Measurements from ENCODE around the gene SLC30A7.

SLC30A7 gene

DNA sequence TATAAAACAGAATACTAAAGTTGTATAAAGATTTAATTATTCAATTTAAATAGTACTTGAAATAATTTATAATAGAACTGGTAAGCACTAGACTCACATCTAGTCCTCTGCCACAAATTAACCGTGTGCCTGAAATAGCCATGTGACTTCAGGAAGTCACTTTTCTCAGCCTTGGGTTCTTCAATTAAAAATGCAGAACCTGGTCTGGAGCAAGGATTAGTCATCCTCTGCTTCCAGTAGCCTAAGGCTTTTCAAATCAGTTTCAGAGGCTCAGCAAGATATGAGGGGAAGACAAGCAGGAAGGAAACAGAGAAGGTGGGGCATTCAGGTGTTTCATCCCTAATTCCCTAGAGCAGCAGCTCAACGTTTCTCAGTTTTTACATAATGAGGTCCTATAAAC is 106.7 kb downstream of the SLC30A7 start:
- Mint-ChIP-seq H3K9me3 (peaks cover 8% of the 10 kb centered on the region), H3K27ac (no peak overlapping the region), H3K36me3 (ENCODE audit: low read depth) (peaks cover 59% of the 10 kb centered on the region), H3K4me3 (no peak overlapping the region), H3K4me1 (peaks cover 55% of the 10 kb centered on the region), H3K27me3 (no peaks in the 10 kb centered on the region)
- DNase-seq (no peak), ATAC-seq (no peak)

DNA sequence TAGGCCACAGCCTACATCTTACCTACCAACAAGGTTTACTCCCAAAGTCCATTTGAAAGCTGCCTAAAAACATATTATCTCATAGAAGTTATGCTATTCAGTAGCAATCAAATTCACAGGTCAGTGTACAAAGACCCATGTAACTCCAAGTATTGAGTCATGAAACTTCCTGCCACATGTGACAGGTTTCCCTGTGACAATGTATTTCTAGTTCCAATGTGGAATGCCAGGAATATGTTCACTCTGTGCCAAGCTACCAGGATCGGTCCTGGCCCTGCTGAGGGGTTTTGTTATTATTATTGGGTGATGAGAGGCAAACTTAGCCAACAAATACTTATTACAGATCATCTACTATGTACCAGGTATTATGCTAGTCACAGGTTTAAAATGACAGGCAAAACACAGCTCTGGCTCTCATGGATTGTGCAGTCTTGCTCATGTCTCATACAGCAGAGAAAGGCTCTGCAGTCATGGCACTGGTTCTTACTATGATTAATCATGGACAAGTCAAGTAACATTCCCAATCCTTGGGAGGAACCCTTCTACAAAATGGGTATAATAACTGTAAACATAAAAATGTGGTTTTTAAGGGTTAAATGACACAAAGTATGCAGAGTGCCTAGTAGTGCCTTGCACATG is 107.2 kb downstream of the SLC30A7 start:
- Mint-ChIP-seq H3K36me3 (ENCODE audit: low read depth) (peaks cover 58% of the 10 kb centered on the region), H3K4me1 (peaks cover 54% of the 10 kb centered on the region), H3K4me3 (no peak overlapping the region), H3K9me3 (peaks cover 8% of the 10 kb centered on the region), H3K27me3 (no peaks in the 10 kb centered on the region), H3K27ac (no peak overlapping the region)
- no peak for DNase-seq
- ATAC-seq: no peak

DNA sequence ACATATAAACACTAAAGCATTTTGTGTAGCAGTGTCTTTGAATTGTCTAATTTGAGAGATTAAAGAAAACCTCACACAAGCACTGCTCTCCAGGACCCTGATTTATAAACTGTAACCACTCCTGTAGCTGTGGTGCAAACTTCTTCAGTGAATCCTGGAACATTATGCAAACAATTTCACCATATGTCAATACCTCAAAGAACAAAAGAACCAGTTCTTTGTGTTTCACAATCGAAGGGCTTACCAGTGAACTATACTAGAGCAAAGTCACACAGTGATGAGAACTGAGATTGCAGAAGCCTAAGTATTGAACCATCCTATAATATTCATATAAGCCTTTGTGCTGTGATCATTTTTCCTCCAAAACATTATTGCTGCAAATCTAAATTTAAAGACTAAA is 108.2 kb downstream of the SLC30A7 start:
- peaks cover 56% of the 10 kb centered on the region for H3K4me1 Mint-ChIP-seq
- ATAC-seq (no peak), DNase-seq (no peak)
- peaks cover 61% of the 10 kb centered on the region for H3K36me3 Mint-ChIP-seq (ENCODE audit: low read depth)
- H3K27ac Mint-ChIP-seq: no peak overlapping the region
- H3K27me3 Mint-ChIP-seq: no peaks in the 10 kb centered on the region
- no peak overlapping the region for H3K4me3 Mint-ChIP-seq
- peaks cover 8% of the 10 kb centered on the region for H3K9me3 Mint-ChIP-seq

DNA sequence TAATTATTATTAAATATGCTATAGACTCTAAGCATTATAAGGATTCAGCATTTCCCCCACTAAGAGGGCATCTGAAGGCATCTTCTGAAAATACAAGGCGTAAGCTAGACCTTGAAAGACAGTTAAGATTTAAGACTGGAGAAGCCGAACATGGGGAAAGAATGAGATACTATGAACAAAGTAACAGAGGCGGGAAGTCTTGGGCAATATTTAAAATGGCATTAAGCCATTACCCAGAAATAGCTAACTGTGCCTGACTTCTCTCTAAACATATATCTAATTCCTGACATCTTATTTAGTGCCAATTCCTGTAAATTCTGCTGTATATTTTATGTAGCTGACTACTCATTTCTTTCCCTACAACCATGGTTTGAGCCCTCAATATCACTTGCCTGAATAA is 108.8 kb downstream of the SLC30A7 start:
- no peak for ATAC-seq
- no peaks in the 10 kb centered on the region for H3K27me3 Mint-ChIP-seq
- H3K36me3 Mint-ChIP-seq (ENCODE audit: low read depth): peaks cover 63% of the 10 kb centered on the region
- H3K4me3 Mint-ChIP-seq: no peak overlapping the region
- peaks cover 8% of the 10 kb centered on the region for H3K9me3 Mint-ChIP-seq
- DNase-seq: no peak
- no peak overlapping the region for H3K27ac Mint-ChIP-seq
- peaks cover 56% of the 10 kb centered on the region for H3K4me1 Mint-ChIP-seq

DNA sequence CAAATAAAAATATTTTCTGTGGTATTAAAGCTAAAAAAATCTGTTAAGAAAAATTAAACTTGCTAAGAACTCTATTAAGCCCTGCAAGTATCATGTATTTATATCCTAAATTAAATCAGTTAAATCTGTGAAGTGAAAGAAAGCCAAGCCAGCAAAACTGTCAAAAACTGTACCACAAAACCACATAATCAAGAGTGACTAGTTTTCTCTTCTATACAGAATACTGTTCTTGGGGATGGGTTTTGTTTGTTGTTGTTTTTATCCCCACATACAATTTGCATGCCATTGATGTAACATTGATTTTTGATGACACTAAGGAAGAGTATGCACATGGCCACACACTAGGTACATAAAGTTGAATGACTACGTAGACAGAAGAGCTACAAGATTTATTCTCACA is 109.3 kb downstream of the SLC30A7 start:
- ATAC-seq (no peak), DNase-seq (no peak)
- Mint-ChIP-seq H3K9me3 (peaks cover 8% of the 10 kb centered on the region), H3K27ac (no peak overlapping the region), H3K4me1 (peaks cover 56% of the 10 kb centered on the region), H3K27me3 (no peaks in the 10 kb centered on the region), H3K36me3 (ENCODE audit: low read depth) (peaks cover 64% of the 10 kb centered on the region), H3K4me3 (no peak overlapping the region)

DNA sequence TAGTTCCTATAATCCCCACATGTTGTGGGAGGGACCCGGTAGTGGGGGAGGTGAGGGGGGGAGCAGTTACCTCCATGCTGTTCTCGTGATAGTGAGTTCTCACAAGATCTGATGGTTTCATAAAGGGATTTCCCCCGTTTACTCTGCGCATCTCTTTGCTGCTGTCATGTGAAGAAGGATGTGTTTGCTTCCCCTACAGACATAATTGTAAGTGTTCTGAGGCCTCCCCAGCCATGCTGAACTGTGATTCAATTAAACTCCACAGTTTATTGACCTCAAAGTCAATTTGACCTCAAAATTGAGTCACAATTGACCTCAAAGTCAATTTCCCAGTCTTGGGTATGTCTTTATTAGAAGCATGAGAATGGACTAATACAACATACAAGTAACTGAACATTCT is 110.0 kb downstream of the SLC30A7 start:
- ATAC-seq: peak; percentile 53
- DNase-seq: no peak
- Mint-ChIP-seq H3K9me3 (peaks cover 8% of the 10 kb centered on the region), H3K4me1 (peaks cover 56% of the 10 kb centered on the region), H3K36me3 (ENCODE audit: low read depth) (peaks cover 63% of the 10 kb centered on the region), H3K27ac (peak overlapping the region; percentile 70), H3K4me3 (no peak overlapping the region), H3K27me3 (no peaks in the 10 kb centered on the region)

DNA sequence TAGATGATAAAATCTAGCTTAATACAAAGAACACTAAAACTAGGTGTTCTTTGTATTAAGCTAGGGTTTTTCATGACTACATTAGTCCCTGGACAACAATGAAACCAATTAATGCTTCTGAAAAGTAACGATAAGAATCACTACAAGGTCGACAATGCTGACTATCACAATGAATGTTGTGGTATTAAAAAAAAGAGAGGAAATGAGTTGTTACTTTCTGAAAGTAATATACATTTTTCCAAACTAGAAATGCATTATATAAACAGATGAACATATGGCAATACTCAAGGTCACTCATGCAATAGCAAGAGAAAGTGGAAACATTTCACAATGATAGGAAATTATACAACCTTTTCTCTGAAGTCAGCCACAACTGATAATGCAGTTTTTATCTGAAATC is 110.7 kb downstream of the SLC30A7 start:
- no peak for DNase-seq
- no peak overlapping the region for H3K4me3 Mint-ChIP-seq
- H3K27ac Mint-ChIP-seq: peak overlapping the region; percentile 70
- ATAC-seq: peak; percentile 29
- H3K9me3 Mint-ChIP-seq: peaks cover 8% of the 10 kb centered on the region
- H3K27me3 Mint-ChIP-seq: no peaks in the 10 kb centered on the region
- H3K36me3 Mint-ChIP-seq (ENCODE audit: low read depth): peaks cover 59% of the 10 kb centered on the region
- peaks cover 56% of the 10 kb centered on the region for H3K4me1 Mint-ChIP-seq

DNA sequence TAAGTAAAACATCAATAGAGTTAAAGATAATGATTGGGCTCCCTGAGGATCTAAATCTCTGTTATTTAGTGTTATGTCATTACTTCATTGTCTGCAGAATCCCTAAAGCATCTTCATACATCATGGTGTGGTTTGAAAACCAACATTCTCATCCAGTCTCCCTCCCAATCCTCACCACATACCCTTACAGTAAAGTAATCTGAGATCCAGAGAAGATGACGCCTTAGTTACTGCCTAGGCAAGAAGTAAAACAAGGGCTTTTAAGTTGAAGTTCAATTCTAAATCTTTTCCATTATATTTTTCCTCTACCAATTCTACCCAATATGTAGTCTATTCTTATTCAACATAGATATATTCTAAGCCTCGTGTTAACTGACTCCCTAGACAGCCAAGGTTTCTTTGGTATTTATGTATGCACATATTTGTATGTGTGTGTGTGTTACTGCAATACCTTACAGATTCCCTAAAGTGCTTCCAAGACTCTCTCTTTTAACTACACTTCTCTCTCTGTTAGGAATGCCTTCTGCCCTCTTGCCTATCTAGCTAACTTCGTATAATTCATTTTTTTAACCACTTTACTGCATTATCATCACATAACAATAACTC is 112.4 kb downstream of the SLC30A7 start:
- peaks cover 66% of the 10 kb centered on the region for H3K36me3 Mint-ChIP-seq (ENCODE audit: low read depth)
- no peaks in the 10 kb centered on the region for H3K27me3 Mint-ChIP-seq
- DNase-seq (no peak), ATAC-seq (no peak)
- H3K4me1 Mint-ChIP-seq: peaks cover 42% of the 10 kb centered on the region
- no peak overlapping the region for H3K4me3 Mint-ChIP-seq
- no peak overlapping the region for H3K27ac Mint-ChIP-seq
- peaks cover 8% of the 10 kb centered on the region for H3K9me3 Mint-ChIP-seq

DNA sequence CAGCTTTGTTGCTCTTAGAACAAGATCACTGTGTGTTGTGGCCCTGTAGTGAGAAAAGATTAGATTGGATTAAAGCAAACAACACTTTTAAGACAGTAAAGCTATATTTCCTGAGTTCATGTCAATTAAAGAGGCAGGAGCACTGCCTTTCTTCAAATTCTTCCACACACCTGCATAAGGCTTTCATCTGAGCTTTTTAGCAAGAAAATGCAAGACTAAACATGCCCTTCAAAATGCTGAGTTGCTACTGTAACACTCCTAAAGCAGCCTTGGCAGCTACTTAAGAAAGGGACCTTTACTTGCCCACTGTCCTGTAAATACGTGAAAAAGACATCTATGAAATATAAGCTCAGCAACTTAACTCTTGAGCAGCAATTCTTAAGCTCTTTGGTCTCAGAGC is 117.9 kb downstream of the SLC30A7 start:
- Mint-ChIP-seq H3K27ac (no peak overlapping the region), H3K36me3 (ENCODE audit: low read depth) (peaks cover 71% of the 10 kb centered on the region), H3K4me1 (peaks cover 8% of the 10 kb centered on the region), H3K27me3 (no peaks in the 10 kb centered on the region), H3K4me3 (no peak overlapping the region), H3K9me3 (no peaks in the 10 kb centered on the region)
- DNase-seq: no peak
- ATAC-seq: no peak

DNA sequence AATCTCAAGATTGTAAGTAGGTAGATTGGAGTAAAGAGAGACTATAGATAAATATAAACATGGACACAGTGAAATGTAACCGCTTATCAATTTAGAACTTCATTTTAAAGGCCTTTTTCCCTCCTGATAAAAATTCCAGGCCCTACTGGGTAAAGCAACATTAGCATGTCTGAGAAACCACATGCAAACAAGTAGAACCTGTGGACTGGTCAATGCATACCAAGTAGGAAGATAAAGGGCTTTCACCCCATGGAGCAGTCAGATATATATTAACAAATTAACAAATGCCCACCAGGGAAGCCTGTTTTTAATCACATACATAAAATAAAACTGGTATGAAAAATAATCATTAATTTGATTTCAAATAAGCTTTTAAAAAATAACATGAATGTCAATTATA is 121.6 kb downstream of the SLC30A7 start:
- Mint-ChIP-seq H3K4me1 (peaks cover 23% of the 10 kb centered on the region), H3K9me3 (no peaks in the 10 kb centered on the region), H3K36me3 (ENCODE audit: low read depth) (peaks cover 72% of the 10 kb centered on the region), H3K4me3 (no peak overlapping the region), H3K27me3 (no peaks in the 10 kb centered on the region), H3K27ac (no peak overlapping the region)
- no peak for DNase-seq
- ATAC-seq: no peak

DNA sequence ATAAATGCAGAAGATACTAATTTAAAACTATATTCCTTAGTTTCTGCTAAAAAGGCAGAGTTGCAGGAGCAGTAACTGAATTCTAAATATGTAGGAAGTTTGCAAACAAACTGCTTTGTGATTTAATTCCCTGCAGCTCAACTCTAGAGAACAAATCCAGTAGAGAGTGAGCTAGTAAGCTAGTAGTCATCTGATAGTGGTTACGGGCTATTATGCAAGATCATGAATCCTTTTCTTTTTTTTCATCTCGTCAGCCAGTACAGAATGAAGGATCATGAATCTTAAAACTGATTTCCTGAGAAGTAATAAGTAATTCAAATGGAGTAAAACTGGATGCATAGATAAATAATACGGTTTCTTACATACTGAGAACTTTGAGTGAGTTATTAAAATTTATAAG is 126.4 kb downstream of the SLC30A7 start:
- H3K27me3 Mint-ChIP-seq: no peaks in the 10 kb centered on the region
- peaks cover 51% of the 10 kb centered on the region for H3K4me1 Mint-ChIP-seq
- peaks cover 68% of the 10 kb centered on the region for H3K36me3 Mint-ChIP-seq (ENCODE audit: low read depth)
- no peaks in the 10 kb centered on the region for H3K9me3 Mint-ChIP-seq
- DNase-seq: no peak
- H3K4me3 Mint-ChIP-seq: no peak overlapping the region
- H3K27ac Mint-ChIP-seq: no peak overlapping the region
- ATAC-seq: no peak

DNA sequence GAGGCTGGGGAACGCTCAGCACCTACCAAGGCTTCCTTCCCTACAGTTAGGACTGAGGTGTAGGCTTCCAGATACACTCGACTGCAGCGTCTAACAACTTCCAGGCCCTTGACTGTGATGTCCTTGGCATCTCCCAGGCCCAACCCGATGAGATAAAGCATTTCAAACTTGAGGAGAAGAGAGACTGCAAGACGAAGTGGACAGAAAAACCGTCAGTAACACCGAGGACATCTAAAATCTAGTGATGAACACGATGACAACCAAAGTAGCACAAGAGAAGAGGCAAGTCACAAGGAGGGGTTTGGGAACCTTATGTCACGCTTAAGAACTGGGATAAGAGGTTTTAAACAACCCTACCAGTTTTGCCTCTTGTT is 129.4 kb downstream of the SLC30A7 start:
- H3K36me3 Mint-ChIP-seq (ENCODE audit: low read depth): peaks cover 71% of the 10 kb centered on the region

DNA sequence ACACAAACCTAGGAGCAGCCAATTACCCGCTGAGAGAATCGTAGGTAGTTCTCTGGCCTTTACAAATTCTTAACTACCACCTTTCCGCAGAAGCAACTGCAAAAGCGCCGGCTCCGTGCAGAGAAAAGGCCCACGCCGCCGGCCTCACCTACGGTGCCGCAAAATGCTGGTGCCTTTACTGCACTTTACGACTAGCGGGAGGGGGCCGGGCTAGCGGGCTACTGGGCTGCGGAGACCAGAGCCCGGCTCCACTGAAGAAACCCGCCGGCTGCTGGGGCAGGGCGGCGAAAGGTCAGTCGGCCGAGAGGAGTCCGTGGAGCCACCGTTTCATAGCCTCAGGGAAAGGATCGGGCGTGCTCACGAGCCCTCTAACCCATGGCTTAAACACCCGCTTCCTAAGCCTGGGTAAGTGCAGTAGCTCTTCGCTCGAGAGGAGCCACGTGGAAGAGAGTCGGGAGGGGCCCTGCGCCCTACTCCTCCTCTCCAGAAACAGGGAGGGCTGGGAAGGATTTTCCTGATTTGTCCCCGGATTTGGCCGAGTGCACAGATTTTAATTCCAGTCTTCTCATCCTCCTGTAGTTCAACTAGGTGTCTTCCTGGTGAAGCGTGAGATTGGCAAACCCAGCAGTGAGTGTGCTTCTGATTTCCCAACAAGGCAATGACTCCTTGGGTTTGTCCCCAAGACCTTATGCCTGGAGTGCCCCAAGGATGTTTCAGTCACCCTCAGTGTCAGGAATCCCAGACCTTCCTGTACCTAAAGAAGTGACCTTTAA is 130.0 kb downstream of the SLC30A7 start, which contains the start of gene DPH5:
Gene DPH5 (minus strand): TSS at position 128 of the 773 bp plus-strand sequence. CDS start 341 bp downstream, outside the sequence.
- Mint-ChIP-seq H3K27me3 (no peaks in the 10 kb centered on the region), H3K9me3 (no peaks in the 10 kb centered on the region), H3K4me1 (peaks cover 74% of the 10 kb centered on the region), H3K4me3 (peak within 1 kb of the TSS; percentile 100), H3K36me3 (ENCODE audit: low read depth) (peaks cover 68% of the 10 kb centered on the region), H3K27ac (peak within 1 kb of the TSS; percentile 99)
- peak; percentile 90 for DNase-seq
- ATAC-seq: peak; percentile 95

More for the DNA sequence above, 129.4 kb downstream of the SLC30A7 start:
- H3K9me3 Mint-ChIP-seq: no peaks in the 10 kb centered on the region
- ATAC-seq (peak; percentile 47), DNase-seq (peak; percentile 21)
- peak overlapping the region; percentile 99 for H3K27ac Mint-ChIP-seq
- H3K4me1 Mint-ChIP-seq: peaks cover 77% of the 10 kb centered on the region
- H3K27me3 Mint-ChIP-seq: no peaks in the 10 kb centered on the region
- peak overlapping the region; percentile 100 for H3K4me3 Mint-ChIP-seq

DNA sequence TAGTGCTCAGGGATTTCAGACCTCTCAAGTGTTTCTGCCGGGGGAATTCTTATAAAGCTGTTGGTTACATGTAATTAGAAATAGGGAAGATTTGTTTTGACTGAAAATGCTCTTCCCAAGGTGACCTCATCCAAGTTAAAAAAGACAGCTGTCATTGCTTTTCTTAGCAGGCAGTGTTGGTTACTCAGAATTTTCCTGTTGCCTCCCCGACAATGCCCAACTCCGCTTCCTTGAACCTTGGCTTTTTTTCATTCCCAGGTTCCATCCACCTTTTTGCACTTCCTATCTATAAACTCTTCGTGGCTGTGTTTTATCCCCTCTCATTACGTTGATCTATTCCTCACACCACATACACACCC is 130.5 kb downstream of the SLC30A7 start:
- ATAC-seq: no peak
- Mint-ChIP-seq H3K4me3 (peak overlapping the region; percentile 100), H3K9me3 (no peaks in the 10 kb centered on the region), H3K27ac (peak overlapping the region; percentile 99), H3K4me1 (peaks cover 76% of the 10 kb centered on the region), H3K36me3 (ENCODE audit: low read depth) (peaks cover 68% of the 10 kb centered on the region), H3K27me3 (no peaks in the 10 kb centered on the region)
- no peak for DNase-seq

DNA sequence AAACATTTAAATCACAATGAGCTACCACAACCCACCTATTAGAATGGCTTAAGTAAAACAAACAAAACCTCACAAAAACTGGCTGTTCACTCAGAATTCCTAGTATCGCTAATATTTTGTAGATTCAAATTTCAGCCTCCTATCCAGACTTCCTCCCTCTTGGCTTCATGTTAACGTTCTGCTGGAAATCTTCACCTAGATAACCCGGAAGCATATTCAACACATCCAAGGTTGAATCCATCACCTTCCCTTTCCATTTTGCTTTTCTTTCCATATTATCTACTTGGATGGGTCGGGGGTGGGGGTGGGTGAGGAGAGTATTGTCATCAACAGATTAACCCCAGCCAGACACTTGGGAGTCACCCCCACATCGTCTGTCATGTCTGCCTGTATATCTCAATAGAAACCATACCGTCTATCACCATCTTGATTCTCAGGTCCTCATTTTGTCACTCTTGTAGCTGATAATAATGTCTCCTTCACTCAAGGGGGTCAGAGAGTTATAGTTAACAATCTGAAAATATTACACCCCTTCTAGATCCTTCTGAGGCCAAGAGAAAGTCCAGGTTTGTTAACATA is 131.4 kb downstream of the SLC30A7 start:
- Mint-ChIP-seq H3K9me3 (no peaks in the 10 kb centered on the region), H3K4me1 (peaks cover 77% of the 10 kb centered on the region), H3K4me3 (peak overlapping the region; percentile 100), H3K27ac (peak overlapping the region; percentile 39), H3K36me3 (ENCODE audit: low read depth) (peaks cover 69% of the 10 kb centered on the region), H3K27me3 (no peaks in the 10 kb centered on the region)
- ATAC-seq: no peak
- no peak for DNase-seq

Data from activated naive CD8-positive, alpha-beta T cell treated with anti-CD3 and anti-CD28 coated beads, Interleukin-2, amount 50 U/mL, for 24 hours (primary cell).